ENCODE results near the gene ENTPD6.
"Not testable (repeated sequence)": the region's sequence is repeated elsewhere in the genome, so short reads cannot be mapped to it uniquely, and the experiment has no call there.

ENTPD6 gene

DNA sequence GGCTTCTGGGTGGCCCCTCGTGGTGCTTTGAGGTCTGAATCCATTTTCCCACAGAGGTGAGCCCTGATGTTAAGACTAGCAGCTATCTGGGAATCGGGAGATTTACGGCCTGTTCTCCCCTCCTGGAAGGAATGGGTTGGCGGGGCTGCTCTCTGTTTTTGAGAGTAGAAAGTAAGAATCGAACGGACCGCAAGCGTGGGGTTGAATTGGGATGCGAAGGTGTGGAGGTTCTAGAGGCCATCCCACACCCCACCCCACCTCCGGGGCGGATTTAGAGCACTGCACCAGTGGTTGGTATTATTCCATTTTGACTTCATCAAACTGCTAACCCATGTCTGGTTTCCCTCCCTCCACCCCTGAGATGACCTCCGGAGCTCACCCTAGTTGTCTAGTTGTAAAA lies 63.8 kb downstream of the ENTPD6 start:
- DNase-seq, result no peak

DNA sequence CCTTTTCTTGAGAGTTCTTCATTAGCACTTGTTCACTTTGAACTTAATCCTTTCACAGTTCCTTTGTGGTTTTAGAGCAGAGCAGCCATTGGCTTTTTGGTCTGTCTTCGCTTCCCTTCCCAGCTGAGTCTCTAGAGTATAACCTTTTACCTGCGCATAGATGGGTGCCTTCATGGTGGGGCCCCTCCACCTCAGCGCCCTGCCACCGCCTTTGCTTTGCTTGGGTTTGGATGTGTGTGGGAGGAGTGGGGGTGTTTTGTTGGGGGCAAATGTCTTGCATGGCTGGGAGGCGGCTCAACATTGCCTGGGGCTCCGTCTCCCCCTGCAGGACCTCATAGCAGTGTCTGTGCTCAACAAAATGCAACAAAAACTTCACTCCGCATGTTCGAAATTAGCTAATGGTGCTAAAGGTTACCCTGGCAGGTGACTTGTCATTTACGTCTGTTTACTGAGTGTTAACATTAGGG lies 64.3 kb downstream of the ENTPD6 start:
- DNase-seq, result no peak

DNA sequence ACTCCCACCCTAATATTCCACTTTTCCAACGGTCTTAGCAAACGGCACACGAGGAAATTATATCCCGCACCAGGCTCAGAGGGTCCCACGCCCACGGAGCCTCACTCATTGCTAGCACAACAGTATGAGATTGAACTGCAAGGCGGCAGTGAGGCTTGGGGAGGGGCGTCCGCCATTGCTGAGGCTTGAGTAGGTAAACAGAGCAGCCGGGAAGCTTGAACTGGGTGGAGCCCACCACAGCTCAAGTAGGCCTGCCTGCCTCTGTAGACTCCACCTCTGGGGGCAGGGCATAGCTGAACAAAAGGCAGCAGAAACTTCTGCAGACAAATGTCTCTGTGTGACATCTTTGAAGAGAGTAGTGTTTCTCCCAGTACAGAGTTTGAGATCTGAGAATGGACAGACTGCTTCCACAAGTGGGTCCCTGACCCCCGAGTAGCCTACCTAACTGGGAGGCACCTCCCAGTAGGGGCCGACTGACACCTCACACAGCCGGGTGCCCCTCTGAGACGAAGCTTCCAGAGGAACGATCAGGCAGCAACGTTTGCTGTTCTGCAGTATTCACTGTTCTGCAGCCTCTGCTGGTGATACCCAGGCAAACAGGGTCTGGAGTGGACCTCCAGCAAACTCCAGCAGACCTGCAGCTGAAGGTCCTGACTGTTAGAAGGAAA lies 65.4 kb downstream of the ENTPD6 start:
- DNase-seq, result not testable (repeated sequence)

DNA sequence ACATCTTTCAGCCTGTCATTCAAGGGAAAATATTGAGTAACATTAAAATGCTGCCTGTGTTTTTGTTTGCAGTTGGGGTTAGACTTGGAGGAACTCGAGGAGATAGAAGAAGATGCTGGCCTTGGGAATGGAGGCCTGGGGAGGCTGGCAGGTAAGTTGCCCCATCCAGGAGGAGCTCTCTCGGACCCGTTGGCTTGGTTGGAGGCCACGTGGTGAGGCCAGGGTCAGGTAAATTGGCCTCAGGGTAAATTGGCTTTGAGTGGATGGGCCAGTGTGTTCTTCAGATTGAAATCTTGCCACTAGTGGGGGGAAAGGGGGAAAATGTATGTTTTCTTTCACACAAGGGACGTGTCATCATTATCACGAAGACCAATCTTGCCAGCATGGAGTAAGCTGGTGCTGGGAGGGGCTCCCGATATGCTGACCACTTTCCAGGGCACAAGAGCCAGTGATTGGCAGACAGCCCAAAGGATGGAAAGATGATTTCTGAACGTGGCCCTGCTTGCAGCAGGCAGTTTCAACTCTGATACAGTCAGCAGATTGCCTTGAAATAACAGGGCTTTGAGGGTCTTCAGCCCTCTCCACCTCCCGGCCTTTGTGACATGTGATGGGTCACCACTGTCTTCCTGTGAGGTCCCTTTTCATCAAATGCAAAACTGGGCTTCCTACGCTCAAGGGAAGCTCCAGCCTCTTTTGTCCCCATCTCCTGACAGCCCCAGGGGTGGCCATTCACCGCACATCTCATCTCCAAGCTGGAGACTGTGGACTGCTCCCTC lies 73.7 kb downstream of the ENTPD6 start:
- no peak for DNase-seq

DNA sequence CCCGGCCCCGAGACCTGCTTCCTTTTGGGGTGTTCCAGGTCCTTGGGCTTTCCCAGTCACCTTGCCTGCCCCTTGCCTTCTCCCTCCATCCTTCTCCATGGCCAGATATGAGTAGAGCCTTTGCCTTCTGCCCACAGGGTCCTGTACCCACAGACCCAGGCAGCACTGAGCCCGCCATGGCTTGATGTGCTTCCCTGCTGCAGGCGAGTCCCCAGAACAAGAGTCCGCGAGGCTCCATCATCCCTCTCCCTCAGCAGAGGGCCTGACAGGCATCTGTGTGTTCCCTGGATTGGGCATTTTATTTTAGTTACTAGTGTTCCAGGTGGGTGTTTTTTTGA lies 74.3 kb downstream of the ENTPD6 start:
- DNase-seq, result no peak

DNA sequence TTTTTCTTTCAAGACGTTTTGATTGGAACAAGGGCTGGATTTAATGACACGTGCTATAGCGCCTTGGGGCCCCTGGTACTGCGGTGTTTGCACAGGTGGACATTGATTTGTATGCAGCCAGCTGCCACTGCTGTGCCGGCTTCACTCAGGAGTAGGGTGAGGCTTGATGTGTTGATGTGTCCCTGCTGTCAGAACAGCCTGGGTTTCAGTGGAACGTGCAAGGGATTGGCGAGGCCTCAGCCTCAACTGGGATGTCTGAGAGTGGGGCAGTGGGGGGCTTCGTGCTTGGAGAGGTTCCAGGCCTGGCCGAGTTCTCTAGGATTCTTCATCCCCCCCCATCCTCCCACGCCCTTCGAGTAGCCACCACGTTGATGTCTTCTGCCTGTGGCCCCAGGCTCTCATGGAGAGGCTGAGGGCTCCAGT lies 75.3 kb downstream of the ENTPD6 start:
- DNase-seq, result no peak

DNA sequence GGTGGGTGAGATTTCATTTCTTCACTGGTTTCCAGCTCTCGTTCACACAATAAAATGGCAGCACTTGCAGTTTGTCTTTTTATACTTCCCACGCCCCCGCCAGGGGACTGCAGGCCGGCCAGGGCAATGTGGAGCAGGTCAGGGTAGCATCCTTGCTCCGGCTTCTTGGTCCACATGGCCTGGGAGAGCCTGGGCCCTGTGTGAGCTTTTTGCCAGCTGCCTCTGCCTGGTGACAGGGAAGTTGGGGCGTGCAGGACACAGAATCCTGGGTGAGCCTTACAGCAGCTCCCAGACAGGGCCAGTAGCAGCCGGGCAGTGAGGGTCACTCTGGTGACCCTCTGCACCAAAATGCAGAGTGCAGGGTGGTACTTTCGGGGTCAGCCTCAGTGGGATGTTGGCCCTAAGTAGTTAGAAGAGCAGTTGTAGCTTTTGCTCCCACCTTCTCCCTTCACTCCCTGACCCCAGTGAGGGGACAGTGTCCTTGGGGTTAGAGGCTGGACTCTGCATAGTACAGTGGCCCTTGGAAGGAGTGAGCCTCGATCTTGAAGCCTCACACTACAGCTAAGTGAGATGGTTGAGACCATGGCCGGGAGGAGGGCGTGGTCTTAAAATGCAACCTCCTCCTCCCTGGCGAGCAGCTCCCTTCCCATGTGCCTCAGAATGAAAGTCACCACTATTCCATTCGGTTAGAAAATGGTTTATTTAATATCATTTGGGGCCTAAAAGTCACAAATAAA lies 76.1 kb downstream of the ENTPD6 start:
- DNase-seq, result no peak

DNA sequence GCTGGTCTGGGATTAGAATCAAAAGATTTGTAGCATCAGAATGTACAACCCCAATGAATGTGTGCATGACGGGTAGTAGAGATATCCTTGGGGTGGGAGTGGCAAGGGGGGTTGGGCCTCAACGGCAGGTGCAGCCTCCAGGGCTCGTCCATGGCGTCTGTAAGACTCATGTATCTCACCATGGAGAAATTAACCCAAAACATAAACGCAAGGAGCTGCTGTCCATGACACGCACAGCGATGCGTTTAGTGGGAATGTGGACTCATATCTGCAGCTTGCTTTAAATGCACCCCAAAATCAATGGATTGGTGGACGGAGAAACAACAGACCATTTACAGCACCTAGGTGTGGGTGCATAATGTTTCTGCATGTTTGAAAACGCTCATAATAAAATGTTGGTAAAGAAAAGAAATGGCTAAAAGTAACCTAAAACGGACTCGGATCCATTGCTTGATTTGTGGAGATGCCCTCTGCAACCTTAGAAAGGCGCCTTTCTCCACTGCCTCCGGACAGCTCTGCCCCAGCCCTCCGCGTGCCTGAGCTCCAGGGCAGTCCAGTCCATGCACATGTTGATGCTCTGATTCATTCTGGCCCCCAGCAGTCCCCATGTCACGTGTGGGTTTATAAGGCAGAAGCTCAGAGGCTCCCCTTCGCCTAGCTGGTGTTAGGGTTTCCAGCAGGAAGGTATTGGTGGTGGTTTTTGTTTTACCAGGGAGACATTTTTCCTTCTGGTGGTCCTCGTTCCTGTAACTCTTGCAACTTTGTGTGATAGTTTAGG lies 76.9 kb downstream of the ENTPD6 start:
- no peak for DNase-seq

DNA sequence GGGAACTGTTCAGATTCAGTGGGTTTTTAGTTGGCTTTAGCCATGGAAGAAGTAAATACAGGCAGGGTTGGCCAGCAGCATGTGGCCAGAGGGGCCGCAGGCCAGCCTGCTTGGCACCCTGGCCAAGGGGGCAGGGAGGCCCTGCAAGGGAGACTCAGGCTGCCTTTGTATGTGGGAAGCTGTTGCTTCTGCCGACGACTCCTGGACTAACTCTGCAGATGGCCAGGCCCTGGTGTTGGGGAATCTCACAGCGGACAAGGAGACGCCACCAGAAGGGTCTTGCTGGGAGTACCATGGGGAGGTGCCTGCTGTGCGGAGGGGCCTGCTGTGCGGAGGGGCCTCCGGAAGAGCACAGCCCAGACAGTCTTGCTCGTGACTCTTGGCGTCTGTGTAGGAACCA lies 77.5 kb downstream of the ENTPD6 start:
- peak; percentile 50 for DNase-seq

DNA sequence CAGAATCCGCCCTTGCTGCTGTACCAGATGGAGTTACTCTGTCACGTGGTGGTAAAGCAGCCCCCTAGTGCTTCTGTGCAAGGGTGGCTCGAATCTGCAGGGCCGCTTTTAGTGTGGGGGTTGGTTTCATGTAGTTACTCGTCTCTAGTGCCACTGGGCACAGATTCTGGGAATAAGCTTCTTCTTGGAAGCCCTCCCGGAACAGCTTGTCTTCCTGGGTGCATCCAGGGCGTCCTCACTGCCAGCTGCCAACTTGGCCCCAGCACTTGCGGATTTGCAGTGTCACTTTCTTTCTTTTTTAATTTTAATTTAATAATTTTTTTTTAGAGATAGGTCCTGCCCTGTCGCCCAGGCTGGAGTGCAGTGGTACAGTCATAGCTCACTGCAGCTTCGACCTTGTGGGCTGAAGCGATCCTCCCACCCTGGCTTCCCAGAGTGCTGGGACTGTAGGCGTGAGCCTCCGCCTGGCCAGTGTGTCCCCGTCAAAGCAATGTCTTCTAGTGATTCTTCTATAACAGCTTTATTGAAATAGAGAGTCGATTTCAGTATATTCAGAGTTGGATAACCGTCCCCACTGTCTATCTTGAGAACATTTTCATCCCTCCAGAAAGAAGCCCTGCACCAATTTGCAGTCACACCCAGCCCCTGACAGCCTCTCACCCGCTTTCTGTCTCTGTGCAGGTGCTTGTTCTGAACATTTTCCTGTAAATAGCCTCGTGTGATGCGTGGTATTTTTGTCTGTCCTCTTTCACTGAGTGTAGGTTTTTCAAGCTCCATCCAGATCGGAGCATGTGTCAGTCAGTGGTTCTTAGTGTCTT lies 78.2 kb downstream of the ENTPD6 start:
- DNase-seq, result peak; percentile 69

DNA sequence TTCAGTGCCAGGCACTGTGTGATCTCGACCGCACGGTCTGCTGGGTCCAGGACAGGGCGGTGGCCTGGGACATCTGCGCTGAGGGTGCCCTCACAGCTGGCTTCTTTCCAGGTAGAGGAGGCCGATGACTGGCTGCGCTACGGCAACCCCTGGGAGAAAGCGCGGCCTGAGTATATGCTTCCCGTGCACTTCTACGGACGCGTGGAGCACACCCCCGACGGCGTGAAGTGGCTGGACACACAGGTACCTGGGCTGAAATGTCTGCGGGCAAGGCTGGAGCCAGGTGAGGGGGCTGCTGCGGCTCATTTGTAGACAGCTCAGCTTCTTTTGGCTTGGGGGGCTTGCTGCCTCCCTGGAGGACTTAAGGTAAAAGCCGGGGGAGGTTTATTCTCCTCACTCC lies 79.0 kb downstream of the ENTPD6 start:
- DNase-seq, result no peak

DNA sequence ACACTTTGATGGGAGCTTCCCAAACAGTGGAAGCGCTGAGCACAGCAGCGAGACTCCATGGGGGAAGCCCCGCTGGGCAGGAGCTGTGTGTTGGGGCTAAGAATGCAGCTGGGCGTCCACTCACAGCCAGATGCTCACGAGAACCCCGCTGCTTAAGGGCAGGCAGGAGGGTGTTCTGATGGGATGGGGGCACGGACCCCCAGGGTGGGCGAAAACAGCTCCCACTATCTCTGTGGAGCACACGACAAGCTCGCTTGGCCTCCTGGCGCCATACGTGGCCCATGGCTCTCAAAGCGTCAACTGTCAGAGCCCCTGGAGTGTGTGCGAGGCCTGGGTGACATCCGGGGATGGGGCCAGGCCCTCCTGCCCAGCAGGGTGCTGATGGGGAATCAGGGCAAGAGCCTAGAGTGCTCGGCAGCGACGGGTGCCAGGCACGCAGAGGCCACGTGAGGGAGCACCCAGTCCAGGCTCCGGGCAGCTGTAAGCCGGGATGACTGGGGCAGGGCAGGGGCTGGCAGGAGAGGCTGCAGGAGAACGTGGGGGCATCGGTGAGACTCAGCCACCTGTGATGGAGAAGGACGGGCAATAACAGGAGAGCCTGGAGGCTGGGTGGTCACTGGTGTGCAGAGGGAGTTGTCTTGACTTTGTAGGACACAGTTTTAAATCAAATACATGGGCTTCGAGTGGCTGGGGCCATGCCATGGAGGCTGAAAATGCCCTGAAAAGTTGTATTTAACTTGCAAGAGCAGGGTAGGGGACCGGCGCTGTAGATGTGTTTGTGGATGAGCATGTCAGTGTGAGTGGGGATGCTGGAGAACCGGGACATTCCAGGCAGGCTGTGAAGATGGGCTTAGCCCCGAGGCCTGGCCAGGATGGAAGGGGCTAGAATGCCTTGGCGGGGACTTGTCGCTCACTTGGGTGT lies 79.6 kb downstream of the ENTPD6 start:
- no peak for DNase-seq

DNA sequence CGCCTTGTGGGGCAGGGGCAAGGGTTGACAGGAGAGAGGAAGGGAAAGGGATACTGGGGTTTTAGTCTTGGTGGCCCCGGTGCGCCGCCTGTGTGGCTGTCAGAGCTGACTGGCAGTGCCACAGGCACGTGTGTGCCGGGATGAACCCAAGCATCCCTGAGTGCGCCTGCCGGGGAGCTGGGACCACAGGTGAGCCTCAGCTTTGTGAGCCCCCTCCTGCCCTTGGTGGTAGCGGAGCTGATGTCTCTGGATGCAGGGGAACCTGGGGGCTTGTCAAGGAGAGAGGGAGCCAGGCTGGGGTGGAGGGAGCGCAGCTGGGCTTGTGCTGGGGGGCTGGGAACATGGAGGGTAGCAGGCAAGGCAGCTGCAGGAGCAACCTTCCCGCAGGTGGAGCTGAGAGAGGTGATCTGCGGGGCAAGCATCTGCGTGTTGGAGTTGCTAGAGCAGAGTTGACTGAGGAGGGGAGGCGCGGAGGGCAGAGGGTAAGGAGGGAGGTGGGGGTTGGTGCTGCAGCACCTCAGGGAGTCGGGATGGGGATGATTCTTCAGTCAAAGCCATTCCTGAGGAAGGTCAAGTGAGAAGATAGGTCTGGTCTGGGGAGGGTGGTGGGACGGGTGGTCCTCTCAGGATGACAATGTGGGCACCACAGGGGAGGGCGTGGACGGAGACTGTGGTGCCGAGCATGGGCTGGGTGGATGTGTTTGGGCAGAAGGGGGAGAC lies 80.5 kb downstream of the ENTPD6 start:
- no peak for DNase-seq
